ENCODE results near the gene PLK3.

GRCh38 chr1:44854970-44855369 is 54.8 kb downstream of the PLK3 start:
- TF ChIP-seq CTCF (IDR thresholded peaks at IDR 0.05; ENCODE audit: borderline replicate concordance, extremely low read depth, low read length, poor library complexity, severe bottlenecking) = no peak
- TF ChIP-seq EZH2 (IDR thresholded peaks at IDR 0.05; ENCODE audit: borderline replicate concordance, low read depth, low read length, severe bottlenecking) = no peak
